Jurkat, Clone E6-1 (cell line): ENCODE results near the gene PDX1.

Experiments
- DNase-seq: peaks from one replicate; pipeline ENCODE4 v3.0.0-alpha.2; 2011; ENCODE audit warnings: low read depth, low spot score
- H3K4me3 ChIP-seq: 2 replicates; pipeline ENCODE4 v1.5.1; 2011; ENCODE audit warnings: mild to moderate bottlenecking, low read length, control low read depth, moderate library complexity

The PDX1 gene

GRCh38 chr13:27967736-27968315, 48.0 kb downstream of the PDX1 start:
- H3K4me3 ChIP-seq: no peak overlapping the region
- DNase-seq: no peak

GRCh38 chr13:27968316-27969081, 48.7 kb downstream of the PDX1 start:
- no peak for DNase-seq
- no peak overlapping the region for H3K4me3 ChIP-seq

- no peak for DNase-seq
- no peak within 1 kb of the TSS for H3K4me3 ChIP-seq
Measured at GRCh38 chr13:27969082-27969865, 49.5 kb downstream of the PDX1 start, which contains the start of gene CDX2. Gene CDX2 (minus strand): TSS chr13:27969315. CDS start chr13:27969006, 309 bp downstream.

GRCh38 chr13:27969866-27970229, 50.0 kb downstream of the PDX1 start:
- H3K4me3 ChIP-seq: no peak overlapping the region
- DNase-seq: no peak

- no peak for DNase-seq
- no peak overlapping the region for H3K4me3 ChIP-seq
Measured at GRCh38 chr13:27970382-27971235, 50.8 kb downstream of the PDX1 start.

GRCh38 chr13:27971236-27971645, 51.4 kb downstream of the PDX1 start:
- no peak overlapping the region for H3K4me3 ChIP-seq
- no peak for DNase-seq

GRCh38 chr13:27971776-27972477, 52.1 kb downstream of the PDX1 start:
- no peak for DNase-seq
- H3K4me3 ChIP-seq: no peak overlapping the region

GRCh38 chr13:27972478-27972820, 52.6 kb downstream of the PDX1 start:
- H3K4me3 ChIP-seq: no peak overlapping the region
- DNase-seq: no peak

GRCh38 chr13:27973291-27973690, 53.5 kb downstream of the PDX1 start:
- no peak for DNase-seq
- no peak overlapping the region for H3K4me3 ChIP-seq

- no peak for DNase-seq
- no peak overlapping the region for H3K4me3 ChIP-seq
Measured at GRCh38 chr13:27973961-27974662, 54.3 kb downstream of the PDX1 start.
